H1 (cell line): Measurements from ENCODE around the gene RAB41. TPM values are rescaled to one million over a fixed set of nuclear protein-coding genes. Genes with fewer than 3 reads are reported as not detected.
"Not testable (repeated sequence)": the region's sequence is repeated elsewhere in the genome, so short reads cannot be mapped to it uniquely, and the experiment has no call there.

ENCODE experiments used
- CTCF ChIA-PET: fragments of 300-600 bp; sonication (Branson Sonifier 250); formaldehyde crosslinking; loops from one replicate; lab custom pipeline; 2021; ENCODE audit not compliant: partially characterized antibody; lab: Charles Lee
- POLR2A ChIA-PET: fragments of 300-600 bp; sonication (Branson Sonifier 250); formaldehyde crosslinking; loops from one replicate; lab custom pipeline; 2021; ENCODE audit warnings: inconsistent platforms; ENCODE audit not compliant: partially characterized antibody; lab: Charles Lee
- DNase-seq, 2 experiments: peaks; one replicate each; pipeline versions ENCODE4 v3.0.0 to v3.0.0-alpha.2; 2010 to 2022; ENCODE audit warnings: low spot score in 2 of 2, low read depth in 1 of 2, mixed read lengths in 1 of 2
- FAIRE-seq: peaks from 2 replicates; lab custom pipeline; 2011; peaks lifted over from hg19 to GRCh38; lab: Jason Lieb, UNC
- H2AFZ ChIP-seq: 2 replicates; pipeline ENCODE4 v1.8.1; 2012; ENCODE audit warnings: low read length, inconsistent platforms
- H2AK5ac ChIP-seq: 2 replicates; pipeline ENCODE4 v1.6.1; 2013; ENCODE audit warnings: low read depth, low read length
- H2BK120ac ChIP-seq: replicated peaks from 2 replicates; pipeline ENCODE3; 2013; ENCODE audit warnings: low read depth, low read length, inconsistent platforms
- H2BK12ac ChIP-seq: 2 replicates; pipeline ENCODE4 v1.6.1; 2013; ENCODE audit warnings: low read depth, low read length
- H2BK15ac ChIP-seq: 2 replicates; pipeline ENCODE4 v1.6.1; 2013; ENCODE audit warnings: low read length
- H2BK20ac ChIP-seq: 2 replicates; pipeline ENCODE4 v1.6.1; 2013; ENCODE audit warnings: low read length
- H2BK5ac ChIP-seq: 2 replicates; pipeline ENCODE4 v1.6.1; 2013; ENCODE audit warnings: low read depth, low read length
- H3K14ac ChIP-seq: 2 replicates; pipeline ENCODE4 v1.6.1; 2013; ENCODE audit warnings: inconsistent platforms; ENCODE audit not compliant: insufficient read length
- H3K18ac ChIP-seq: 2 replicates; pipeline ENCODE4 v1.6.1; 2013; ENCODE audit warnings: low read length; ENCODE audit errors: extremely low read depth
- H3K23ac ChIP-seq: 2 replicates; pipeline ENCODE4 v1.6.1; 2013; ENCODE audit warnings: inconsistent platforms; ENCODE audit not compliant: insufficient read length
- H3K23me2 ChIP-seq: 2 replicates; pipeline ENCODE4 v1.6.1; 2013; ENCODE audit warnings: low read depth, low read length
- H3K27ac ChIP-seq: 2 replicates; pipeline ENCODE4 v1.6.1; 2011; ENCODE audit warnings: low read depth, low read length, inconsistent platforms
- H3K27me3 ChIP-seq, 4 experiments: replicated peaks in 1 of 4; 1 replicate in 1 of 4; 2 replicates in 3 of 4; pipeline versions ENCODE4 v1.6.1 to v1.8.1; 2011 to 2013; ENCODE audit warnings: low read length in 3 of 4, mild to moderate bottlenecking in 3 of 4, inconsistent platforms in 2 of 4, mixed read lengths in 2 of 4, moderate library complexity in 1 of 4; ENCODE audit not compliant: control insufficient read depth in 3 of 4, insufficient read depth in 3 of 4; ENCODE audit errors: extremely low read depth in 1 of 4
- H3K36me3 ChIP-seq, 4 experiments: 2 replicates each; pipeline versions ENCODE4 v1.6.1 to v1.8.1; 2011 to 2013; ENCODE audit warnings: mild to moderate bottlenecking in 4 of 4, low read length in 3 of 4, moderate library complexity in 2 of 4, control low read depth in 1 of 4, inconsistent platforms in 1 of 4; ENCODE audit not compliant: insufficient read depth in 4 of 4, control insufficient read depth in 2 of 4
- H3K4ac ChIP-seq: replicated peaks from 2 replicates; pipeline ENCODE3; 2013; ENCODE audit warnings: low read length, low read depth, mixed read lengths, inconsistent platforms; ENCODE audit not compliant: insufficient read length
- H3K4me1 ChIP-seq, 4 experiments: replicated peaks in 1 of 4; 1 replicate in 1 of 4; 2 replicates in 3 of 4; pipeline versions ENCODE4 v1.6.1 to v1.8.1; 2011 to 2013; ENCODE audit warnings: low read length in 3 of 4, inconsistent platforms in 2 of 4, mixed read lengths in 1 of 4; ENCODE audit not compliant: insufficient read depth in 4 of 4, control insufficient read depth in 3 of 4
- H3K4me2 ChIP-seq, 2 experiments: 2 replicates each; pipeline versions ENCODE4 v1.6.1 to v1.8.1; 2011 to 2013; ENCODE audit warnings: low read depth in 2 of 2, low read length in 2 of 2, control low read depth in 1 of 2, inconsistent platforms in 1 of 2, mild to moderate bottlenecking in 1 of 2; ENCODE audit not compliant: insufficient read depth in 1 of 2
- H3K4me3 ChIP-seq, 4 experiments: fragments of 200-600, 300-600 bp in 1 of 4; sonication (generic), shearing (Covaris generic), sonication (Bioruptor Twin) in 1 of 4; 2 replicates each; pipeline versions ENCODE4 v1.5.1 to v1.8.1; 2011 to 2016; ENCODE audit warnings: low read length in 4 of 4, low read depth in 3 of 4, control low read depth in 2 of 4, inconsistent platforms in 2 of 4, mild to moderate bottlenecking in 2 of 4, mixed read lengths in 1 of 4, moderate library complexity in 1 of 4; ENCODE audit not compliant: insufficient read depth in 2 of 4; ENCODE audit errors: extremely low read depth in 1 of 4
- H3K56ac ChIP-seq: replicated peaks from 2 replicates; pipeline ENCODE3; 2013; ENCODE audit warnings: low read depth, mild to moderate bottlenecking, mixed read lengths, low read length, inconsistent platforms; ENCODE audit not compliant: insufficient read length
- H3K79me1 ChIP-seq: 2 replicates; pipeline ENCODE4 v1.6.1; 2013; ENCODE audit warnings: low read depth, low read length, control low read depth
- H3K79me2 ChIP-seq, 2 experiments: 2 replicates each; pipeline versions ENCODE4 v1.6.1 to v1.8.1; 2012 to 2013; ENCODE audit warnings: low read length in 2 of 2, mild to moderate bottlenecking in 2 of 2, inconsistent platforms in 1 of 2; ENCODE audit not compliant: insufficient read depth in 2 of 2, control insufficient read depth in 1 of 2
- H3K9ac ChIP-seq, 4 experiments: replicated peaks in 1 of 4; 1 replicate in 1 of 4; 2 replicates in 3 of 4; pipeline versions ENCODE4 v1.6.1 to v1.8.1; 2011 to 2013; ENCODE audit warnings: low read depth in 3 of 4, low read length in 3 of 4, control low read depth in 2 of 4, mild to moderate bottlenecking in 2 of 4, moderate library complexity in 2 of 4, inconsistent platforms in 1 of 4; ENCODE audit errors: extremely low read depth in 1 of 4
- H3K9me3 ChIP-seq, 2 experiments: 2 replicates each; pipeline versions ENCODE4 v1.6.1 to v1.8.1; 2012 to 2013; ENCODE audit warnings: mild to moderate bottlenecking in 2 of 2, moderate library complexity in 2 of 2, control low read depth in 1 of 2, inconsistent platforms in 1 of 2, low read depth in 1 of 2, low read length in 1 of 2, mixed read lengths in 1 of 2; ENCODE audit not compliant: insufficient read depth in 2 of 2
- H4K20me1 ChIP-seq, 2 experiments: replicated peaks in 1 of 2; 2 replicates each; pipeline versions ENCODE3 to v1.8.1; 2011 to 2013; ENCODE audit warnings: inconsistent platforms in 2 of 2, low read length in 2 of 2, mild to moderate bottlenecking in 1 of 2; ENCODE audit not compliant: insufficient read depth in 2 of 2, control insufficient read depth in 1 of 2
- H4K5ac ChIP-seq: 2 replicates; pipeline ENCODE4 v1.6.1; 2013; ENCODE audit warnings: low read length, low read depth, mixed read lengths, inconsistent platforms; ENCODE audit not compliant: insufficient read length
- H4K8ac ChIP-seq: 2 replicates; pipeline ENCODE4 v1.8.0; 2013; ENCODE audit warnings: mild to moderate bottlenecking, moderate library complexity, low read length, inconsistent platforms; ENCODE audit not compliant: insufficient read depth; ENCODE audit errors: extremely low read depth
- H4K91ac ChIP-seq: replicated peaks from 2 replicates; pipeline ENCODE3; 2013; ENCODE audit warnings: low read length, mixed read lengths, inconsistent platforms; ENCODE audit not compliant: insufficient read length
- WGBS, 2 experiments: shearing (Covaris generic) in 1 of 2; methylation state at CpG; one replicate each; pipeline versions ENCODE4 v1.1.6 to v1.1.7; 2013 to 2015; ENCODE audit warnings: low lambda C conversion rate in 2 of 2, mixed read lengths in 2 of 2, inconsistent platforms in 1 of 2, low coverage in 1 of 2, missing lambda C conversion rate in 1 of 2; ENCODE audit not compliant: insufficient replicate concordance in 2 of 2, insufficient coverage in 1 of 2, insufficient read length in 1 of 2; ENCODE audit errors: extremely low coverage in 1 of 2, missing lambda C conversion rate in 1 of 2; 5-methylcytosine and 5-hydroxymethylcytosine counted together
- polyA plus RNA-seq, 7 experiments: library from polyadenylated mRNA; depleted of rRNA in 3 of 7; stranded (reverse) in 5 of 7; unstranded in 2 of 7; fragments of >200 nt in 5 of 7; fragments of 200-250 nt in 2 of 7; gene quantifications; 1 replicate in 5 of 7; 2 replicates in 1 of 7; 4 replicates in 1 of 7; pipeline versions ENCODE4 v1.2.1 to v1.2.3, GENCODE V29; 2011 to 2013; ENCODE audit warnings: missing spikeins in 2 of 7, mixed read lengths in 2 of 7
- total RNA-seq: library from RNA; stranded (reverse); fragmentation: NEBNext Ultra II Directional; extraction: Animal tissue kit (Norgen Biotek cat#: 25700); gene quantifications from 2 replicates; pipeline ENCODE4 v1.2.1, GENCODE V29; 2021

The RAB41 gene
- total and polyA plus RNA-seq, 2 of the 8 experiments (the other 6 are each of a cell fraction or from before 2014, with no cell fraction given): not detected

GRCh38 chrX:70243601-70244000 is 38.4 kb upstream of the RAB41 start:
- POLR2A ChIA-PET, H3K36me3 ChIP-seq, H3K14ac ChIP-seq, H2BK120ac ChIP-seq, H2BK20ac ChIP-seq, H3K23ac ChIP-seq, H3K56ac ChIP-seq, H2BK15ac ChIP-seq, H3K4me2 ChIP-seq, FAIRE-seq, H3K79me1 ChIP-seq, H3K27me3 ChIP-seq, H3K27ac ChIP-seq, H2BK5ac ChIP-seq, H3K18ac ChIP-seq, DNase-seq, CTCF ChIA-PET, H3K9ac ChIP-seq, H3K4me3 ChIP-seq, H3K4me1 ChIP-seq, H3K9me3 ChIP-seq, H3K23me2 ChIP-seq, H2BK12ac ChIP-seq, H4K20me1 ChIP-seq, H3K4ac ChIP-seq, H3K79me2 ChIP-seq, H4K8ac ChIP-seq, H2AFZ ChIP-seq, H2AK5ac ChIP-seq, H4K91ac ChIP-seq, H4K5ac ChIP-seq: not testable (repeated sequence)
- 57% methylated on average over 1 of the region's 5 CpGs; no CpG with 5 or more reads in 1 of the 2 experiments for WGBS, 2 experiments
